DND-41 (cell line): ENCODE results near the gene TRIP12.

ENCODE experiments used
- EZH2 ChIP-seq: IDR thresholded peaks from 3 replicates; pipeline ENCODE4 v1.6.1; 2012; ENCODE audit warnings: borderline replicate concordance, low read depth, mild to moderate bottlenecking, moderate library complexity, low read length, inconsistent platforms; ENCODE audit not compliant: severe bottlenecking
- TF ChIP-seq, protein P1 (sequence below): IDR thresholded peaks from 2 replicates; pipeline ENCODE4 v1.5.1; 2012; ENCODE audit warnings: borderline replicate concordance, low read length, moderate library complexity, mild to moderate bottlenecking; ENCODE audit not compliant: poor library complexity, severe bottlenecking; ENCODE audit errors: extremely low read depth

DNA sequence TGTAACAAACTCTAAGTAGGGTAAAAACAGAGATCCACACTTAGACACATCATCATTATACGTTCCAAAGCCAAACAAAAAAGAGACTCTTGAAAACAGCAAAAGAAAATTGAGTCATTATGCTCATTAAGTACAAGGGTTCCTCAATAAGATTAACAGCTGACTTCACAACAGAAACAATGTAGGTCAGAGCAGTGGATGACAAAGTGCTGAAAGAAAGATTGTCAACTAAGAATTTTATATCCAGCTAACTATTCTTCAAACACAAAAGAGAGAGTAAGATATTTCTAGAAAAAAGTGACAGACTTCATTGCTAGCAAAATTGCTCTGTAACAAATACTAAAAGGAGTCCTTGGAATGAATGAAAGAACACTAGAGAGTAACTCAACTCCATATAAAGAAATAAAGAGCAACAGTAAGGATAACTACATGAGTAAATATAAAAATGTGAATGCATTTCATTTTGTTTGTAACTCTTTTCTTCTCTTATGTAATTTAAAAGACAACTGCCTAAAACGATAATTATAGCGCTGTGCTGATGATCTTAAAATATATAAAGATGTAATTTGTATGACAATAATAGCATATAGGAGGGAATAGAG lies 183.7 kb downstream of the TRIP12 start:
- TF ChIP-seq, protein P1, sequence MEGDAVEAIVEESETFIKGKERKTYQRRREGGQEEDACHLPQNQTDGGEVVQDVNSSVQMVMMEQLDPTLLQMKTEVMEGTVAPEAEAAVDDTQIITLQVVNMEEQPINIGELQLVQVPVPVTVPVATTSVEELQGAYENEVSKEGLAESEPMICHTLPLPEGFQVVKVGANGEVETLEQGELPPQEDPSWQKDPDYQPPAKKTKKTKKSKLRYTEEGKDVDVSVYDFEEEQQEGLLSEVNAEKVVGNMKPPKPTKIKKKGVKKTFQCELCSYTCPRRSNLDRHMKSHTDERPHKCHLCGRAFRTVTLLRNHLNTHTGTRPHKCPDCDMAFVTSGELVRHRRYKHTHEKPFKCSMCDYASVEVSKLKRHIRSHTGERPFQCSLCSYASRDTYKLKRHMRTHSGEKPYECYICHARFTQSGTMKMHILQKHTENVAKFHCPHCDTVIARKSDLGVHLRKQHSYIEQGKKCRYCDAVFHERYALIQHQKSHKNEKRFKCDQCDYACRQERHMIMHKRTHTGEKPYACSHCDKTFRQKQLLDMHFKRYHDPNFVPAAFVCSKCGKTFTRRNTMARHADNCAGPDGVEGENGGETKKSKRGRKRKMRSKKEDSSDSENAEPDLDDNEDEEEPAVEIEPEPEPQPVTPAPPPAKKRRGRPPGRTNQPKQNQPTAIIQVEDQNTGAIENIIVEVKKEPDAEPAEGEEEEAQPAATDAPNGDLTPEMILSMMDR = no peak
- no peak for TF ChIP-seq EZH2
